GM21576 (cell line): Measurements from ENCODE around the gene FCN2.

Experiments used
- ATAC-seq: cut with Tn5 transposase; IDR thresholded peaks from one replicate; pipeline ENCODE4 v1.9.1; 2021; ENCODE audit warnings: mild to moderate bottlenecking, moderate library complexity; ENCODE audit not compliant: unreplicated experiment

The FCN2 gene

GRCh38 chr9:134929193-134930158, 48.9 kb downstream of the FCN2 start:
- peak; percentile 21 for ATAC-seq

GRCh38 chr9:134930398-134930797, 49.8 kb downstream of the FCN2 start:
- peak; percentile 52 for ATAC-seq

GRCh38 chr9:134932171-134932570, 51.6 kb downstream of the FCN2 start:
- ATAC-seq, result no peak

- no peak for ATAC-seq
Observed at GRCh38 chr9:134932606-134933005, 52.0 kb downstream of the FCN2 start.

GRCh38 chr9:134933076-134933659, 52.6 kb downstream of the FCN2 start:
- ATAC-seq, result no peak

- no peak for ATAC-seq
Observed at GRCh38 chr9:134935056-134935640, 54.5 kb downstream of the FCN2 start.

GRCh38 chr9:134935701-134936345, 55.2 kb downstream of the FCN2 start:
- no peak for ATAC-seq

- ATAC-seq, result no peak
Observed at GRCh38 chr9:134936346-134937163, 55.9 kb downstream of the FCN2 start.
